Calu3 (cell line): ENCODE measurements around the gene SH3RF1. TPM values are rescaled to one million over a fixed set of nuclear protein-coding genes. Genes with fewer than 3 reads are reported as not detected.
A peak's percentile ranks its signal among the peaks of the same experiment; 100 is the strongest.

Experiments used
- Bru-seq: library from RNA; stranded (reverse); fragments of 400-500 nt; gene quantifications from one replicate; lab custom pipeline; 2021; lab: Mats Ljungman, UMichigan
- BruChase-seq, 2 experiments: library from RNA; stranded (reverse); fragments of 400-500 nt; gene quantifications; one replicate each; lab custom pipeline; 2021; lab: Mats Ljungman, UMichigan
- BruUV-seq: library from RNA; stranded (reverse); fragments of 400-500 nt; replicated peaks from 2 replicates; lab custom pipeline; 2021; lab: Mats Ljungman, UMichigan
- CTCF ChIA-PET: fragments of 300-600 bp; sonication (Branson Sonifier 250); formaldehyde crosslinking; loops from one replicate; lab custom pipeline; 2022; ENCODE audit warnings: antibody characterized with exemption; lab: Charles Lee
- DNase-seq: peaks from one replicate; pipeline ENCODE4 v3.0.0; 2022
- H3K27ac Mint-ChIP-seq: one replicate; pipeline ENCODE4 v1.8.0; 2022; ENCODE audit warnings: mixed read lengths; ENCODE audit not compliant: unreplicated experiment
- H3K27me3 Mint-ChIP-seq: one replicate; pipeline ENCODE4 v1.8.0; 2022; ENCODE audit warnings: mixed read lengths; ENCODE audit not compliant: unreplicated experiment
- H3K36me3 Mint-ChIP-seq: one replicate; pipeline ENCODE4 v1.8.0; 2022; ENCODE audit warnings: mild to moderate bottlenecking, moderate library complexity, mixed read lengths; ENCODE audit not compliant: insufficient read depth, unreplicated experiment
- H3K4me1 Mint-ChIP-seq: one replicate; pipeline ENCODE4 v1.8.0; 2022; ENCODE audit warnings: mild to moderate bottlenecking, low read depth, mixed read lengths; ENCODE audit not compliant: unreplicated experiment
- H3K4me3 Mint-ChIP-seq: one replicate; pipeline ENCODE4 v1.8.0; 2022; ENCODE audit warnings: mild to moderate bottlenecking, low read depth, moderate library complexity, mixed read lengths; ENCODE audit not compliant: unreplicated experiment
- H3K9me3 Mint-ChIP-seq: one replicate; pipeline ENCODE4 v1.8.0; 2022; ENCODE audit warnings: low read depth, mixed read lengths; ENCODE audit not compliant: unreplicated experiment
- CTCF ChIP-seq: fragments of 200-600 bp; IDR thresholded peaks from one replicate; pipeline ENCODE4 v1.8.0; 2022; ENCODE audit warnings: antibody characterized with exemption; ENCODE audit not compliant: unreplicated experiment
- intact Hi-C: fragments of 100-400 bp; cut with micrococcal nuclease; formaldehyde crosslinking; loops from one replicate; pipeline ENCODE4 v1.10.0; 2022; ENCODE audit not compliant: unreplicated experiment
- long read RNA-seq: library from polyadenylated mRNA; stranded (forward); transcript quantifications from one replicate; pipeline ENCODE4 v2.0.0, GENCODE V29; 2022
- total RNA-seq: library from RNA; stranded (reverse); gene quantifications from 2 replicates; pipeline ENCODE4 v1.2.3, GENCODE V29; 2022

Gene SH3RF1
- 64.6 and 70.1 TPM in 2 replicates for total RNA-seq
- percentile 98 among the genes with signal in this experiment for Bru-seq, nascent RNA
- percentile 83 among the genes with signal in this experiment for BruChase-seq, experiment 1, labeled RNA remaining after a 6-hour chase
- BruChase-seq, experiment 2, labeled RNA remaining after a 2-hour chase = percentile 86 among the genes with signal in this experiment
- long read RNA-seq, full-length matches to known transcripts = 12 of 31 reads
- long read RNA-seq, partial matches to known transcripts = 10 of 31 reads
- long read RNA-seq, other reads (novel, unspliced or antisense) = 9 of 31 reads

GRCh38 chr4:169270810-169271691, at the start of gene SH3RF1:
TSS of gene SH3RF1 (minus strand) at chr4:169270956. CDS start at chr4:169269212, 1,744 bp downstream.
- no peaks in the 10 kb centered on the region for H3K9me3 Mint-ChIP-seq
- H3K4me1 Mint-ChIP-seq = peaks cover 28% of the 10 kb centered on the region
- peak within 1 kb of the TSS; percentile 87 for H3K27ac Mint-ChIP-seq
- intact Hi-C loops = no loop called here
- CTCF ChIA-PET = interaction anchor here (1.6 kb wide), 1 partner anchor 44 kb away, joined by 3 read pairs; no protein-coding TSS in a partner anchor
- BruUV-seq = no TSS peak
- peak; percentile 83 for DNase-seq
- H3K4me3 Mint-ChIP-seq = peak within 1 kb of the TSS; percentile 92
- peaks cover 51% of the 10 kb centered on the region for H3K36me3 Mint-ChIP-seq
- H3K27me3 Mint-ChIP-seq = no peaks in the 10 kb centered on the region
- no peak for TF ChIP-seq CTCF

GRCh38 chr4:169315530-169316343, 45.0 kb upstream of the SH3RF1 start:
- Mint-ChIP-seq H3K4me3 (no peak overlapping the region), H3K36me3 (peaks cover 5% of the 10 kb centered on the region), H3K9me3 (no peaks in the 10 kb centered on the region), H3K27me3 (peaks cover 12% of the 10 kb centered on the region), H3K27ac (no peak overlapping the region), H3K4me1 (peaks cover 31% of the 10 kb centered on the region)
- intact Hi-C loops = no loop called here
- CTCF ChIA-PET = interaction anchor here (0.6 kb wide), 1 partner anchor 305 kb away, joined by 3 read pairs; the partner anchor contains the start of gene CBR4
- no peak for TF ChIP-seq CTCF
- BruUV-seq = no TSS peak
- DNase-seq = no peak

GRCh38 chr4:169314906-169315305, 44.1 kb upstream of the SH3RF1 start:
- no peak for TF ChIP-seq CTCF
- peaks cover 5% of the 10 kb centered on the region for H3K36me3 Mint-ChIP-seq
- peak; percentile 78 for DNase-seq
- H3K4me1 Mint-ChIP-seq = peaks cover 31% of the 10 kb centered on the region
- no peaks in the 10 kb centered on the region for H3K9me3 Mint-ChIP-seq
- intact Hi-C loops = loop anchor here (5.0 kb wide), 1 partner anchor 293 kb away; no protein-coding TSS in a partner anchor
- CTCF ChIA-PET = interaction anchor here (0.6 to 0.9 kb wide), 3 partner anchors 40 to 305 kb away, joined by 3 read pairs; partner anchors contain the start of gene CBR4
- H3K27me3 Mint-ChIP-seq = peaks cover 12% of the 10 kb centered on the region
- H3K4me3 Mint-ChIP-seq = no peak overlapping the region
- no peak overlapping the region for H3K27ac Mint-ChIP-seq
- BruUV-seq = no TSS peak

- Mint-ChIP-seq H3K36me3 (peaks cover 5% of the 10 kb centered on the region), H3K9me3 (no peaks in the 10 kb centered on the region), H3K27ac (no peak overlapping the region), H3K4me1 (peaks cover 31% of the 10 kb centered on the region), H3K4me3 (no peak overlapping the region), H3K27me3 (peaks cover 5% of the 10 kb centered on the region)
- CTCF ChIA-PET = no interaction called here
- intact Hi-C loops = loop anchor here (5.0 kb wide), 1 partner anchor 291 kb away; no protein-coding TSS in a partner anchor
- TF ChIP-seq CTCF = no peak
- no peak for DNase-seq
- no TSS peak for BruUV-seq
Observed at GRCh38 chr4:169313732-169314131, 43.0 kb upstream of the SH3RF1 start.
